ENCODE data around the gene CARD16. TPM values are rescaled to one million over a fixed set of nuclear protein-coding genes. Genes with fewer than 3 reads are reported as not detected.

CARD16 gene
- total and polyA plus RNA-seq, 2 donors (not counting 1 experiment from before 2014, with no cell fraction given) = 25.0 to 30.1 TPM

- WGBS (ENCODE audit: insufficient coverage) = 89% methylated on average over 4 of the region's 4 CpGs
- POLR2A ChIA-PET = no interaction called here
- no peak for ATAC-seq (ENCODE audit: low read depth)
Measured at GRCh38 chr11:104991994-104992393, 53.1 kb downstream of the CARD16 start.

More at GRCh38 chr11:104991994-104992393, 53.1 kb downstream of the CARD16 start:
- Mint-ChIP-seq H3K4me1 (no peaks in the 10 kb centered on the region), H3K27ac (no peak overlapping the region), H3K27me3 (peaks cover 17% of the 10 kb centered on the region), H3K4me3 (no peak overlapping the region), H3K9me3 (ENCODE audit: insufficient read depth) (peaks cover 9% of the 10 kb centered on the region)
- H4K20me1 ChIP-seq (ENCODE audit: control insufficient read depth, insufficient read depth, low read length, poor library complexity, severe bottlenecking) = no peaks in the 10 kb centered on the region
- DNase-seq = no peak
- no peak overlapping the region for H3K9ac ChIP-seq (ENCODE audit: low read length)
- no peaks in the 10 kb centered on the region for H3K27me3 ChIP-seq (replicated peaks in 1 of 4; ENCODE audit: control extremely low read depth in 1 of 4, control insufficient read depth in 3 of 4, insufficient read depth in 4 of 4, low read length in 3 of 4)
- TF ChIP-seq CTCF (IDR thresholded peaks at IDR 0.05) (no peak), EZH2 (IDR thresholded peaks at IDR 0.05; ENCODE audit: borderline replicate concordance, insufficient read depth, low read depth, low read length, poor library complexity, severe bottlenecking) (no peak)
- no peak overlapping the region for H3K4me2 ChIP-seq (replicated peaks; ENCODE audit: low read depth, low read length, poor library complexity, severe bottlenecking)
- H3K4me3 ChIP-seq (ENCODE audit: control extremely low read depth in 1 of 5, extremely low read depth in 1 of 5, insufficient read depth in 1 of 5, low read depth in 2 of 5, low read length in 4 of 5) = no peak overlapping the region
- H2AFZ ChIP-seq (ENCODE audit: insufficient read depth, low read depth, low read length, poor library complexity, severe bottlenecking) = no peak overlapping the region
- intact Hi-C loops (cut with micrococcal nuclease) = no loop called here
- no peaks in the 10 kb centered on the region for H3K79me2 ChIP-seq (ENCODE audit: control insufficient read depth, insufficient read depth, low read length)
- peaks cover 0 to 3% (median under 1%) of the 10 kb centered on the region in 3 donors for H3K9me3 ChIP-seq (ENCODE audit: control extremely low read depth in 1 of 3, control insufficient read depth in 2 of 3, insufficient read depth in 1 of 3, low read length in 2 of 3)
- CTCF ChIA-PET = no interaction called here
- no peak overlapping the region for H3K27ac ChIP-seq (ENCODE audit: low read length in 2 of 2)
- no peaks in the 10 kb centered on the region for H3K36me3 ChIP-seq (replicated peaks in 1 of 2; ENCODE audit: control extremely low read depth in 1 of 2, control insufficient read depth in 1 of 2, extremely low read depth in 1 of 2, insufficient read depth in 2 of 2, low read length in 1 of 2)
- H3K4me1 ChIP-seq (ENCODE audit: control insufficient read depth in 2 of 2, insufficient read depth in 2 of 2, low read length in 2 of 2) = no peaks in the 10 kb centered on the region

Other genes with a start within 250 kb of the CARD16 start
- gene CASP12, start 146.9 kb downstream of the CARD16 start, total RNA-seq = not detected in 2 replicates
- gene CASP12, start 146.9 kb downstream of the CARD16 start, polyA plus RNA-seq = 0.09 TPM in 1 of 2 replicates, not detected in the other
- 72.4 and 82.8 TPM in 2 replicates for gene CASP4, start 76.8 kb downstream of the CARD16 start, total RNA-seq
- 117 and 157 TPM in 2 replicates for gene CASP4, start 76.8 kb downstream of the CARD16 start, polyA plus RNA-seq
- 0.29 TPM in 1 of 2 replicates, not detected in the other for gene CASP5, start 22.2 kb downstream of the CARD16 start, total RNA-seq
- 0.09 TPM in 1 of 2 replicates, not detected in the other for gene CASP5, start 22.2 kb downstream of the CARD16 start, polyA plus RNA-seq
- 26.1 and 31.9 TPM in 2 replicates for gene CASP1, start 10.2 kb downstream of the CARD16 start, total RNA-seq
- 17.7 and 28.4 TPM in 2 replicates for gene CASP1, start 10.2 kb downstream of the CARD16 start, polyA plus RNA-seq
- not detected in 2 replicates for gene CARD18, start 94.4 kb upstream of the CARD16 start, total RNA-seq
- gene CARD18, start 94.4 kb upstream of the CARD16 start, polyA plus RNA-seq = not detected in 2 replicates

Data from B cell (primary cell).